Right renal pelvis (tissue), 4 donors: ENCODE measurements around the gene DYNLRB1. TPM values are rescaled to one million over a fixed set of nuclear protein-coding genes. Genes with fewer than 3 reads are reported as not detected.

Experiments
- DNase-seq, 4 donors: peaks; one replicate each; pipeline ENCODE4 v3.0.0-alpha.2; 2013; ENCODE audit warnings: low read depth in 4 of 4, low spot score in 3 of 4, missing footprints in 1 of 4
- polyA plus RNA-seq, 4 donors: library from polyadenylated mRNA; unstranded; fragments of 120-200 nt; gene quantifications; one replicate each; pipeline ENCODE4 v1.2.1, GENCODE V29; 2013; ENCODE audit not compliant: insufficient read length in 4 of 4

DYNLRB1 gene
- polyA plus RNA-seq, 4 donors, result 209 to 237 (median 218) TPM

DNA sequence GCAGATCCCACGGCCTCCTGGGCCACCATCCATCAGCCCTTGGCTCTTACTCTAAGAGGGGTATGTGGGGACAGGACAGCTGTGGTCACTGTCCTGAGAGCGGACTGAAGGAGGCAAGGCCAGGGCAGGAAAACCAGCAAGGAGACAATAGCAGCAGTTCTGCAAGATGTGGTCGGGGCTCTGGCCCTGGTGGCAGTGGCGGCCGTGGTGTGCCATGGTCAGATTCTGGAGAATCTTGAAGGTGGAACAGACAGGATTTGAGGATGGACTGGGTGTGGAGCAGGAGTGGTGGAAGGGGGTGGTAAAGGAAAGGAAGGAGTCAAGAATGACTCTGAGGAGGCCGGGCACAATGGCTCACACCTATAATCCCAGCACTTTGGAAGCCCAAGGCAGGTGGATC, 36.3 kb downstream of the DYNLRB1 start:
- no peak for DNase-seq

DNA sequence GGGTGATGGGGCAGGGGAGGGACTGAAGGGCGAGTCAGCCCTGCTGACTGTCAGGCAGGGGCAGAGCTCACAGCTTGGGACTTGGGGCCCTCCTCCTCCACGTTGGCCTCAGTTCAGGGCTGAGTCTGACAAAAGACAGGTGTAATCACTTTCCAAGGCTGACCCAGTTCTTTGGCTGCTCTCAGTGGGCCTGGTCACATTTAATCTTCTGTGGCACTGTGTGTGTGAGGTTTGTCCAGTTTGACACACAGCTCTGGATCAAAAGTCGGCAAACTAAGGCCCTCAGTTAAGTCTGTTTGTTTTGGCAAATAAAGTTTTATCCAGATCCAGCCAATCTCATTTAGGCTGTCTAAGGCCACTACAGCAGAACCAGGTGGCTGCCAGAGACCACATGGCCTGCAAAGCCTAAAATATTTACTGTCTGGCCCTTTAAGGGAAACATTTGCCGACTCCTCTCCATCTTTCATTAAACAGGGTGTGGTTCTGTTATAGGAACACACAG, 37.2 kb downstream of the DYNLRB1 start:
- DNase-seq, result no peak

DNA sequence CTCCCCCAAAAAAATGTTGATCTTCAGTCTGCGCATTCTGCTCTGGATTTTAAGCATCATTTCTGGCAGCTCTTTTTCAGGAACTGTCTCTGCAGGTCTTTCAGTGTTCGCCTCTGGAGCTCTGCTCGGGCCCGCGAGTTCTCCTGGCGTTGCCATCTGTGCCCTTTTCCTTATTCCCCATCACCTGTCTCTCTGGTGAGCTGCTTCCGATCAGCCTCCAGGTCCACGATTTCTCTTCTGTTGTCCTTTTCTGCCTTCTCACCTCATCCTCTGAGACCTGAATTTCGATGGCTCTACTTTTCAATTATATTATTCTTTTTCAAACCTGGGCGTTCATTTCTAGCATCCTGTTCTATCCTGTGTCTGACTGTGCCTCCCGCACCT, 41.7 kb downstream of the DYNLRB1 start:
- DNase-seq, result no peak

DNA sequence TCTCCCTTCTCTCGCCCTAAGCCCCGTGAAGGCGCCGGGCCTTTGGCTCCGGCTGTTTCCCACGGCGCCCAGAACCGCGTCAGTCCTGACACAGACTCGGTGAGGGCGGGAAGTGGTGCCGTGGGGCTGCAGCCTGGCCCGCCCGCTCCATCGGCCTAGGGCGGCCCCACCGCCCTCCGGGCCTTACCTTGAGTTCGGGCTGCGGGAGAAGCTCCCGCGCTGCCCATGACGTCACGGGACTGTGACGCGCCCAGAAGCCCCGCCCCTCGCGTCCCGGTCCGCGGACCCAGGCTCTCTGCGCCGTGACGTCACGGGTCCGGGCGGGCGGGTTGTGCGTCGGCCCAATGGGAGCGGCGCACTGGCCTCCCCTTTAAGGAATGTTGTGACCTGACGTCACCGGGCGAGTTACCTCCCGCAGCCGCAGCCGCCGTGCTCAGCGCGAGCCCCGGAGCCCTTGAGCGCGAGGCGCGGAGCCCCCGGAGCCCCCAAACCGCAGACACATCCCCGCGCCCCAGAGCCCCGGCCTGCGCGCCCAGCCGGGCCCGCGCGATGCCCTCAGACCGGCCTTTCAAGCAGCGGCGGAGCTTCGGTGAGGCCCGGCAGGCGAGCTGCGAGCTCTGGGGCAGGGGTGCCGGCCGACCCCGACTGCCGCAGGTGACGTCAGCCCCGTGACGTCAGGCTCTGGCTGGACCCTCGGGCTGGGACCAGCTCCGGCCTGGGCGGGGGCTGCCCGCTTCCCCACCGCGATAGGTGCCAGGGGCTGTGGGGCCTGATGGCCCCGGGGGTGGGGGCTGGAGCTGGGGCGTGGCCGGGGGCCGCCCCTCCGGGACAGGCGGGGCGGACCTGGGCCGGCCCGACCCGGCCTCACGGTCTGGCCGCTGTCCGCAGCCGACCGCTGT, 42.3 kb downstream of the DYNLRB1 start, which contains the start of gene MAP1LC3A:
TSS of gene MAP1LC3A (plus strand) at position 399 of the 899 bp plus-strand sequence. CDS start at position 550, 151 bp downstream.
- peak; percentile 72 to 86 (median 84) for DNase-seq

DNA sequence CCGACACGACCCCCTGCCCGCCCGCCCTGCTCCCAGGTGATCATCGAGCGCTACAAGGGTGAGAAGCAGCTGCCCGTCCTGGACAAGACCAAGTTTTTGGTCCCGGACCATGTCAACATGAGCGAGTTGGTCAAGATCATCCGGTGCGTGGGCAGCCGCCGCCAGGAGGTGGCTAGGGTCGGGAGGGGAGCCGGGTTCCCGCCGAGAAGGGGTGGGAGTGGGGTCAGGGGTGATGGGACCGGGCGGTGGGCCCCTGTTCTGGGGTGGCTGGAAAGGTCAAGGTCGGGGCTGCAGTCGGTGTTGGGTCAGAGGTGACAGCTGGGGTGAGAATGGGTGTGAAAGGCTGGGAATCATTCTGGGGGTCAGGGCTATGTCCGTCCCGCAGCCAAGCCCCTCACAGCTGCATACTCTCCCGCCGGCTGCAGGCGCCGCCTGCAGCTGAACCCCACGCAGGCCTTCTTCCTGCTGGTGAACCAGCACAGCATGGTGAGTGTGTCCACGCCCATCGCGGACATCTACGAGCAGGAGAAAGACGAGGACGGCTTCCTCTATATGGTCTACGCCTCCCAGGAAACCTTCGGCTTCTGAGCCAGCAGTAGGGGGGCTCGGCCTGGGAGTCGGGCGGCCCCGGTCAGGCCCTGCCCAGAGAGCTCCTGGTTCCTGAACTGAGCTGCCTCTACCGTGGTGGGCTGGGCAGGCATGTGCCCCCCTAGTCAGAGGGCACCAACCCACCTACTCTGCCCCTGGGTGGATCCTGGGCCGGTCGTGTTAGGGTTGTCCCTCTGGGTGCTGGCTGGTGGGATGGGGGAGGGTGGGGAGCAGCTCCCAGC, 43.3 kb downstream of the DYNLRB1 start:
- DNase-seq, result no peak

DNA sequence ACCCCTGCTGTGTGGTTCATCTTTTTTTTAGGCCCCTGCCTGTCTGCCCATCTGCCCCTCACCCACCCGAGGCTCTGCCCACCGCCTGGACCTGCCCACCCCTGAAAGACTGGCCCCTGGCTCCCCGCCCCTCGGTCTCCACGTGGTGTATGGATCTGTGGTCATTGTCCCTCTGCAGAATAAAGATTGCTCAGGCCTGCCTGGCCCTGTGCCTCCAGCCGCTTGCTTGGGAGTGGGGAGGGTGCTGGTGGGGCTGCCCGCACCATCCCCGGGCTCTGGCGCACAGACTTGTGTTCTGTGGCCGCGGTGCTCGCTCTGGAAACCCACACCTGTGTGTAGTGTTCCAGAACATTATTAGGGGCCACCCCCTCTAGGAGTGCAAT, 43.9 kb downstream of the DYNLRB1 start:
- no peak for DNase-seq

DNA sequence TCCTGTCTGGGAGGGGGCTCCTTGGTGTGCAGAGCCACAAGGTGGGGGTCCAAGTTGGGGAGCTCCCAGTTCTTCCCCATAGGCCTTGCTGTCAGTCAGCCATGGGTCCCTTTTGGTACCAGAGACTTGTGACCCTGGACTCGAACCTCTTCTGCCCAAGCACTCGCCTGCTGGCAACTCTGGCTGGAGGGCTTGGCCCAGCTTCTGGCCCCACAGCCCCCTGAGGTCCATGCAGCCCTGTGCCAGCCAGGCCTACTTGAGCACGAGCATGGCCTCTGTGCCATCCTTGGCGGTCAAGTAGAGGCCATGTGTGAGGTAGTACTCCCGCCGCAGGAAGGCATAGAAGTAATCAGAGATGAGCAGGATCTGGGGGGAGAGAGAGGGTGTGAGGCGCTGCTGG, 44.4 kb downstream of the DYNLRB1 start:
- no peak for DNase-seq

DNA sequence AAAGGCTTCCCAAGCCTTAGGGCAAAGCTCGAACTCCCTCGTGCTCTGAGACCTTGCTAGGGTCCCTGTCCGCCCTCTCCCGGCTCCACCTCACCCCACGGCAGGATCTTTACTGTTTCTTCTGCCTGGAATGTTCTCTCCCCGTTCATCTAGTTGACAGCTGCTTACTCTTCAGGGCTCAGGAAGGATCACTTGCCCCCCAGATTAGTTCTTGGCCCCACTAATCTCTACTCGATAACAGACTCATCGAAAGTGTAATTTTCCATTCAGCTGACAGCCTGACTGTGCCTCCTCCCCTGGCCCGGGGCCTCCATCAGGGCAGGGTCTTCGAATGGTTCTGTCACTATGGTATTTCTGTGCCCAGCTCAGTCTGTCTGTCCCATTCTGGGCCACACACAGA, 45.4 kb downstream of the DYNLRB1 start:
- no peak for DNase-seq

DNA sequence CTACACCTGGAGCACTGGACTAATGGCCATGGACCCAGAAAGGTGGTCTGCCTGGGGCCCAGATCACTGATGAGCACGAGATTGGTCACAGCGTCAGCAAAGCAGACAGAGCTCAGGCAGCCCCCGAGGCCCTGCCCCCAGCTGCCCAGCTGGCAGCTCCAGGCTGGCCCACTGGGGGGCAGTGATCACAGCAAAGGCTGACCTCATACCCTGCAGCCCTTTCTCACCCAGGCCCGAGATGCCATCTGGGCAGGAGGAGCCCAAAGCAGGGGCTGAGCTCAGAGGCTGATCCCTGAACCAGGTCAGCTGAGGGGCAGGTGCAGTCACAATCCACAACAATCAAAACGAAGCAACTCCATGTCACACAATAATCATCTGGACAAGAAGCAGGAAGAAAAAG, 46.4 kb downstream of the DYNLRB1 start:
- no peak for DNase-seq

DNA sequence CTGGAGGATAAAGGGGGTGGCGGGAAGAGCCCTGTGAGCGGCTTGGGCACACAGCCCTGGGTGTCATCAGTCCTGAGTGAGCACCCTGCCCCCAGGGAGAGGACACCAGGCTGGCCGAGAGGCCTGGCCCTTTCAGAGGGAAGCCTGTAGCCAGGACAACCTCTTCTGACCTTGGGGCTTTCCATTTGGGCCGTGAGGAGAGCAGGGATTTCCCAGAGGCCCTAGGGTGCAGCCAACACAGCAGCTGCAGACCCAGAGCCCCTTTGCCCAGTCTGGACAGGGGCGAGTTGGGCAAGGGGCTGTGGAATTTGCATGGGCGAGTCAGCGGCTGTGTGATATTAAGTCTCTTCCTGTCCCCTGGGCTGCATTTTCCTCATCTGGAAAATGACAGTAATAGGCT, 48.6 kb downstream of the DYNLRB1 start:
- DNase-seq, result no peak

DNA sequence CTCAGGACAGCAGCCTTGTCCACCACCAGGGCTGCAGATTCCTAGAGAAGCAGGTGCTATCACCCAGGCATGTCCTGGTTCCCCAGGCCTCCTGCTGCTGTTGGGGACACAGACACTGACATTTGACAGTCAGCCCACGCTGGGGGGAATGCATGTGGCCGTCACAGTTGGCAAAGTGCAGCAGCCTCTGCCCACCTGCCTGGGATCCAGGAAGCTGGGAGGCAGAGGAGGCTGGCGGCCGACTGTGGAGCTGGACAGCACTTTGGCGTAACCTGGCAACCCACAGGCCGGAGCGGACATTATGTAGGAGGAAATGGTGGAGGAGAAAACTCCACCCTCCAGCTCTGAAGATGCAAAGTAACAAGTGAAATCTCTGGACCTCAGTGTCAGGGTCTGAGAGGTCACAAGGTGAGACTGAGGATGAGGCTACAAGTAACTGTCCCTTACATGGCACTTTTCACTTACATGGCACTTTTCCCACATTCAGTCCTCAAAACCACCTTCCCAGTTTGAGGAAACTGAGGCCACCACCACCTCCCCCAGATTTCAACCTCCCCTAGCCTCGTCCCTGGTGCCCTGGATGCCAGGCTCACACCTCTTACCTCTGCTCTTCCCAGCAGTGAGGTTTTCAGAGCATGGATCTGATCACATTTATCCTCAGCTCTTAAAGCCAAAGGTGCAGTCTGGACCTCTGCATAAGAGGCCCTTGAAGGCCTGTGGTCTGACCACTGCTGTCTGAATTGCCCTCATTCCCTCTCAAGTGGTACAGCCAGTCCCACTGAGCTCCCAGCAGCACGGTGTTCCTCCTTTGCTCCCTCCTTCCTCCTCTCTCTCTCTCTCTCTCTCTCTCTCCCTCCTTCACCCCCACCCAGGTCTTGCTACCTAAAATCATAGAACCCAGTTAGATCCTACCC, 51.0 kb downstream of the DYNLRB1 start:
- no peak for DNase-seq

DNA sequence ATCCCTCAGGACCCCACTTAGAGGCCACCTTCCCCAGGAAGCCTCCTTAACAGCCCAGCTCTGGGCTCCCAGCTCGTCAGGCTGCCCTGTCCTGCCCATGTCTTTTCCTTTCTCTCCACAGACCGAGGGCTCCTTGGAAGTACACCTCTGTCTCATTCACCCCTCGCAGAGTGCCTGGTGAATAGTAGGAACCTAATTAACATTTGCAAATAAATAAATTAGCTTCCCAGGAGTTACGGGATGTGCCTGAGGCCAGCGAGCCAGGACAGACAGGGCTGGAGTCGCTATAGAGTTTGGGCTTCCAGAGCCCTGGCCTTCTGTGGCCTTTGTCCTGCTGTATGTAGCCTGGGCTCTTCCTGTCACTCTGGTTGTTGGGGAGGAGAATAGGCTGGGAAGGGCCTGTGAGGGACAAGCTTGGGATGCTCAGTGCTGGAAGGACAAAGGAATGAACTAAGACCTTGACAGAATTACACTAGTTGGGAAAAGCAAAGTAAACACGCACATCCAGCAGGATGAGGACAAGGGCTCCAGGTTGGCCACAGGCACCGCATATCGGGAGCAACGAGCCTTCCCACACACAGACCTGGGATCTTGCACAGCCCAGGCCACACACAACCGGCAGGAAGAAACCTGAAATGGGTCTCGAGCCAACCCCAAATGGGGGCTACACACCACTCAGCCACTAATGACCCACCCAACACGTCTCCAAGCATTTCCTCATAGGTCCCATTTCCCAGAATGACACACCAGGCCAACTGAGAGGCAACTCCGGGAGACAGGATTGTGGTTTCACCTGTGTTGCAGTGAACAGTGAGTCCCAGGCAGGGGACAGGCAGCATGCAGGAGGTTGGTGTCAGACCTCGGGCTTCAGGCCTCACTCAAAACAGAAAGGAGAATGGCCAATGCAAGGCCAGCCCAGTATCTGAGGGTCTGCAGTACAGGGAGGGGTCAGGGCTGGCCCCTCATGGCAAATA, 52.0 kb downstream of the DYNLRB1 start:
- no peak for DNase-seq

DNA sequence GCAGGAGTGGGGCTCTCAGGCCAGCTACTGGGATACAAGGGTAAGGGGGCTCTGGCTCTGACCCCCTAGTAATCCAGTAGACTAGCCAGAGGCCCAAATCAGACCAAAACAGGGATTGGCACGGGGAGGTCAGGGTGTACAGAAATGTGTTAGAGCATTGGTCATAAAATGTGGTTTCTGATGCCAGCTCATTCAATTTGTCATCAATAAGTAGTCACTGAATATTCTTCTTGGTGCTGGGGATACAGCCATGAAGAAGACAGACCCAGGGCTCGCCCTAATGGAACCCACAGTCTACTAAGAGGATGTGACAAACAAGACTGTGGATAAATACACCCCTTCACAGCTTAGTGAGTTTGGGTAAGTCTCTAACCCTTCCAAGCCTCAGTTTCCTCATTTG, 53.4 kb downstream of the DYNLRB1 start:
- DNase-seq, result no peak

DNA sequence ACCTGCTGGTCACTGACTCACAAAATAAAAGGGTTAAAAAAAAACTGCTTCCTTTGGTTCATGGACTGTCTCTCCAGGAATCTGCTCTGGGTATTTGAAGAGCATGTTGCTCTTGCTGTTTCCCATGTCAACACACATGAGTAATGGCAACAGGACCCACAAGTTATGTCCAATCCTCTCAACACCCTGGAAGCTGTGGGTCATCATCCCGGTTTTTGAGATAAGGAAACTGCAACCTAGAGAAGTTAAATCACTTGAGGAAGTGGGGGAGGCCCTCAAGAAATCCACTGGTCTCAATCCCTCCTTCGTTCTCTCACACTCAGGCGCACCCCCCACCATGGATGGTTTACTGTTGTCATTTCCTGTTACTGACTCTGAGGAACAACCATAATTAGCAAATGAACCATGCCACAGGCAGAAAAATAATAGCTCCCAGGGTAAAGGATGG, 54.7 kb downstream of the DYNLRB1 start:
- DNase-seq, result no peak

DNA sequence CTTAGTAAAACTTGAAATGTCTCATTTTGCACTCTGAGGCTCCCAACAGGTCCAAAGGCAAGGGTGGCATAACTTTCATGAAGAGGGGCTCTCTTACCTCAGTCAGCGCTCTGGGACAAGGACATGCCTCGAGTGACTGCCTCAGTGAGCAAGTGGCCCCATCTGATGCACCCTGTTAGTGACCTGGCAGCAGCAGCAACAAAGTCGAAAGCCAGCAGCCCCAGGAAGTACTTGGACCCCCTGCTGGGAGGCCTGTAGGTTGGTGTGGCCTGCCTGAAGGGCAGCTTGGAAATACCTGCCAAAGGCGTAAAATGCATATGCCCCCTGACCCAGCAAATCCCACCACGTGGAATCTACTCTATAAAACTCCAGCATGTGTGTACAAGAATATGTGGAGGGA, 55.5 kb downstream of the DYNLRB1 start:
- DNase-seq, result no peak

DNA sequence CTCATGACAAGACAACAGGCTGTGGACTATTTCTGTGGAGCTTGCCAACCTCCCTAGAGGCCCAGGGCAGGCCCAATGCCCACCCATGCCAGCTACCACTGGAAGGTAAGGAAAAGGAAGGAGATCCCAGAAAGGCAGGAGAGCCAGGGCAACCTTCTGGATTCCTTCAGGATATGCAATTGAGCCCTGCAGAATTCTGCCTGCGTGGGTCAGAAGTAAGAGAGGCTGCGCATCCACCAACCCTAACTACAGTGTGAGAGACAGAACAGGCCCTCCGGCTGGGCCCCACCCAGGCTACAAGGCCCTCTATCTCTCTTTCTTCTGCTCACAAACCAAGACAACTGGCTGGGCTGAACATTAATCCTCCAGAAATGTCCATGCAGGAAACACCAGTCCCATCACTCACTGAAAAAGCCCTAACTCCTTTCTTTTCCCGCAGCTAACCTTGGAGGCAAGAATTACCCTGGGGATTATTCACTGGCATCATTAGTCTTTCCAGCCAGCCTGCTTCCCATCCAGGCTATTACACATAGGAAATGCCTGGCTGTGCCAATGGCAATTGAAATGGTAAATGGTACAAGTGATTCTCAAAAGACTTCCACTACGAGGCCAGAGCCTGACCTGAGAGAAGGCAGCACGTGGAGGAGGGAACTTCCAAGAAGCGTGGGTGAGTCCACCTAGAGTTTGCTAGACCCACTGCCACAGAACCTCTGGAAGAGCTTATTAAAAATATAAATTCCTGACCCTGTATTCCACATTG, 57.5 kb downstream of the DYNLRB1 start:
- no peak for DNase-seq

DNA sequence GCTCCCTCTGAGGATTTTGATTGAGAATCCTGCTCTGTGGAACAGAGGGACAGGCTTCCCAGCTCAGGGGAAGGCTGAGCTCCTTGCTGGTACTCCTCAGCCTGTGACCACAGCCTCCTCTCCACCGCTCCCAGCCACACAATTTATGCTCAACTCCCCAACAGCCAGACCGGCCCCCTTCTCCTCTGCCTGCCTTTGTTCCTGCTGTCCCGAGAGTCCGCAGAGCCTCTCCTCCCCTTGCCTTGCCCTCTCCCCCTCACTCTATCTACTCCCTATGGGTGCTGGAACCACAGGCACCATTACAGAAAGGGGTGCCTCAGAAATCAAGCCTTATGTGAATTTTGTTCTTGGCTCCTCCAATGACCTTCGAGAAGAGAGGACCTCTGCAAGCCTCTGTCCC, 58.2 kb downstream of the DYNLRB1 start:
- no peak for DNase-seq

DNA sequence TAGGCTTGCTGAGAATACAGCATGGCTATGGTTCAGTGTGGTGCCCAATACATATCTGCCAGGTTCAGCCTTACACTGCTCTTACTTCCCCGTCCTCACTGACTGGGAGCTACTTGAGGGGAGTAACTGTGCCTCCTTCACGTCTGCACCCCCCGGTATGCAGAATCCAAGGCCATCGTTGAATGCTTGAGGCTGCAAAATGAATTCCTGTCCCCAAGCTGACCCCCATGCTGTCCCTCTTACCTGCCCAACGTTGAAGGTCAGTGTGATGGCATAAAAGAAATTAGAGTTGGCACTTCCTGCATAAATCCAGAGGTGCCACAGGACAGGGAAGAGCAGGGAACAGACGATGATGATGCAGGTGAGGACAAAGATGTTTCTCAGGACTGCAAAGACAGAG, 58.6 kb downstream of the DYNLRB1 start:
- no peak for DNase-seq
